Measurements from ENCODE around the gene MMP23B. TPM values are rescaled to one million over a fixed set of nuclear protein-coding genes. Genes with fewer than 3 reads are reported as not detected.

The MMP23B gene
- total RNA-seq, 1 experiment from 2014 or later: not detected

- DNase-seq (ENCODE audit: low spot score): no peak
These were observed 28.9 kb upstream of the MMP23B start for GRCh38 chr1:1602968-1603506.

- no peak for DNase-seq (ENCODE audit: low spot score)
These were observed 28.2 kb upstream of the MMP23B start for GRCh38 chr1:1603671-1604373.

- no peak for DNase-seq (ENCODE audit: low spot score)
These were observed 27.5 kb upstream of the MMP23B start for GRCh38 chr1:1604374-1605033.

GRCh38 chr1:1605034-1605591 lies 26.9 kb upstream of the MMP23B start:
- DNase-seq (ENCODE audit: low spot score): no peak

- no peak for DNase-seq (ENCODE audit: low spot score)
These were observed 26.2 kb upstream of the MMP23B start for GRCh38 chr1:1605724-1606123.

GRCh38 chr1:1606232-1606631 lies 25.7 kb upstream of the MMP23B start:
- DNase-seq (ENCODE audit: low spot score): no peak

GRCh38 chr1:1609822-1610485 lies 22.0 kb upstream of the MMP23B start:
- DNase-seq (ENCODE audit: low spot score): no peak

GRCh38 chr1:1610796-1611195 lies 21.2 kb upstream of the MMP23B start:
- no peak for DNase-seq (ENCODE audit: low spot score)

GRCh38 chr1:1612104-1612400 lies 19.9 kb upstream of the MMP23B start:
- no peak for DNase-seq (ENCODE audit: low spot score)

- no peak for DNase-seq (ENCODE audit: low spot score)
These were observed 18.4 kb upstream of the MMP23B start for GRCh38 chr1:1613509-1614082.

GRCh38 chr1:1614204-1614953 lies 17.6 kb upstream of the MMP23B start:
- no peak for DNase-seq (ENCODE audit: low spot score)

GRCh38 chr1:1614954-1615255 lies 17.1 kb upstream of the MMP23B start:
- DNase-seq (ENCODE audit: low spot score): no peak

- DNase-seq (ENCODE audit: low spot score): peak; percentile 97
These were observed 16.5 kb upstream of the MMP23B start, which contains the start of gene MIB2 for GRCh38 chr1:1615256-1616044. TSS of gene MIB2 (plus strand) at chr1:1615500. CDS start at chr1:1623453, 7,953 bp downstream.

- DNase-seq (ENCODE audit: low spot score): no peak
These were observed 15.8 kb upstream of the MMP23B start for GRCh38 chr1:1616045-1616790.

- DNase-seq (ENCODE audit: low spot score): no peak
These were observed 15.1 kb upstream of the MMP23B start for GRCh38 chr1:1616838-1617237.

GRCh38 chr1:1617516-1617915 lies 14.5 kb upstream of the MMP23B start:
- DNase-seq (ENCODE audit: low spot score): no peak

- DNase-seq (ENCODE audit: low spot score): no peak
These were observed 14.0 kb upstream of the MMP23B start for GRCh38 chr1:1617925-1618324.

GRCh38 chr1:1618396-1619068 lies 13.4 kb upstream of the MMP23B start:
- no peak for DNase-seq (ENCODE audit: low spot score)

- DNase-seq (ENCODE audit: low spot score): no peak
These were observed 12.0 kb upstream of the MMP23B start for GRCh38 chr1:1619917-1620361.

All from H4 (cell line).